HG03064 (cell line): ENCODE data around the gene U2SURP.
"Not testable (repeated sequence)": the region's sequence is repeated elsewhere in the genome, so short reads cannot be mapped to it uniquely, and the experiment has no call there.

Experiments
- ATAC-seq: cut with Tn5 transposase; IDR thresholded peaks from one replicate; pipeline ENCODE4 v1.9.1; 2021; ENCODE audit warnings: low read depth; ENCODE audit not compliant: unreplicated experiment

U2SURP gene

DNA sequence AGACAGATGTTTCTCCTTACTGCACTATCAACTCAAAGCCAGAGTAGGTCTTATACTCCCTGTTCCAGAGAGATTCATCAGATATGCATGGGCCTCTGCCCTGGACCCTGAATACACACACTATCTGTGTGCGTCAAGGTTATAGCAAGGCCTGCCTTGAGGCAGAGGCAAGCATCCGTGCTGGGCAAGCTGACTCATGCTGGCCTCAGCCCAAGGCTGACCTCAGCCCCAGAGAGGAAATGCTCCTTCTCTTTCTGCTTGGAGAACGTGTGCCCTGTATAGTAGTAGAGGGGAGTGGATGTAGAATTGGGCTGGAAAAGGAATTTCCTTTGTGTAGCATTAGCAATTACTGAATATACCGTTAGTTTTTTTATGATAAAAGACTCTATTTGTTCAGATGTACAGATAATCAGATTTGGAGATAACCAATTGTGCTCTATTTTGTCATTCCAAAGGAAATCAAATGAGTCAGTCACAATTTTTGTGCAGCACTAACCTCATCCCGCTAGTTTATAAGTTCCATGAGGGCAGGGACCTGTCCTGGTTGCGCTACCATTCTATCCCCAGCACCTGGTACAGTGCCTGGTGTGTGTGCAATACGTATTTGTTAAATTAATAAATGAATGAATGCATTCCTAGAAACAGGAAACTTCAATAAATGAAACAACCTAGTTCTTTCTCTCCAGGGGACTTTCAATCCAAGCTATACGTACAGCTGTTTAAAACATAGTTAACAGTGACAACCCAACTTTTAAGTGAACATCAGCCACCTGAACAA, 24.6 kb upstream of the U2SURP start:
- ATAC-seq = no peak

DNA sequence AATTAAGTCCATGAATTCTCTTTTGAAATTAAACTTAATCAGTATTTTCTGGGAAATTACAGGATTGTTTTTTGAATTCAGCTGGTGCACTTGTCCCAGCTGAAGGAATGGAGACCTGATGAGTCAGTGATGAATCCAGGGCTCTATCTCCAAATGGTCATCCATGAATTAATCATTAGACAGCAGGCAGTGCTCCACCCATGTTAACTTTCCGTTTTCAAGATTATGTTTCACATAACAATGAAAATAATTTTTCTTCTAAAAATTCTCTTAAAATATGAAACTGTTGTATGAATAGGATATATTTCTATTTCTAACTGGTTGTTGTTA, 24.0 kb upstream of the U2SURP start:
- no peak for ATAC-seq

DNA sequence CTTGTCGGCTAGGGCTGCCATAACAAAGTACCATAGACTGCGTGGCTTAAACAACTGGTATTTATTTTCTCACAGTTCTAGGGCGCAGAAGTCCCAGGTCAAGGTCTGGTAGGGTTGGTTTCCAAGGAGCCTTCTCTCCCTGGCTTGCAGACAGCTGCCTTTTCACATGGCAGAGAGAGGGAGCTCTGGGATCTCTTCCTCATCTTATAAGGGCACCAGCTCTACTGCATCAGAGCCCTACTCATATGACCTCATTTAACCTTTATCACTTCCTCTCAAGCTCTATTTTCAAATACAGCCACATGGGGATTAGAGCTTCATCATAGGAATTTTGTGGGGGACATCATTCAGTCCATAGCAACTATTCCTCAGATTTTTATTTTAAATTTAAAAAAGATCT, 20.3 kb upstream of the U2SURP start:
- ATAC-seq = no peak

DNA sequence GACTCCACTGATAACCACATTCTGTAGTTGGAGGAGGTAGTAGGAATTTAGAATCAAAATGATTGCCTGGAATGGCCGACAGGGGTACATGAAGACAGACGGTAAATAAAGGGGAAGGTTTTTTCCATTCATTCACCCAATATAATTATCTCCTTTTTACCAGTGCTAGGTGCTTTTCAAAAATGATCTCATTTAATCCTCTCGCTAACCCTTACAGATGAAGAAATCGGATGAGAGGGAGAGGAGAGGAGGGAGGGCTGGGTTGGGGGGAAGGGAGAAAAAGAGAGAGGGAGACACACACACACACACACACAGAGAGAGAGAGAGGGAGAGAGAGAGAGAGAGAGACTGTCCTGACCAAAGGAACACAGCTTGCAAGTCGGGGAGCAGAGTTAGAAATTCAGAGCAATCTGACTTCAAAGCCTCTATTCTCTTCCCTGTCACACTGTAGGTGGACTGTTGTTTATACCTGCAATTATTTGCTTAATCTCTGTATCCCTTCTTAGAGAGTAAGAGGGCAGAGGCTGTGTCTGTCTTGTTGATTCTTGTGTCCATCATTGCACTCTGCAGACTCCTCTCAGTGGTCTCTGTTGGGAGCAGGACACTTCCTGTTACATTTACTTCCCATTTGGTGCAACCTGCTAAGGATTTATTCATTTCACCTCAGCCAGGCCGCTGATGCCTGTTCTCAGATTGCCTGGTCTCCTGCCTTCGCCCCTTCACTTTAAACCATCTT, 19.2 kb upstream of the U2SURP start:
- ATAC-seq = no peak

- ATAC-seq = no peak
These were observed 18.1 kb upstream of the U2SURP start for GRCh38 chr3:142983318-142983717.

- ATAC-seq = no peak
These were observed 17.1 kb upstream of the U2SURP start for GRCh38 chr3:142984255-142984654.

GRCh38 chr3:142987080-142987700, 14.2 kb upstream of the U2SURP start:
- ATAC-seq = no peak

DNA sequence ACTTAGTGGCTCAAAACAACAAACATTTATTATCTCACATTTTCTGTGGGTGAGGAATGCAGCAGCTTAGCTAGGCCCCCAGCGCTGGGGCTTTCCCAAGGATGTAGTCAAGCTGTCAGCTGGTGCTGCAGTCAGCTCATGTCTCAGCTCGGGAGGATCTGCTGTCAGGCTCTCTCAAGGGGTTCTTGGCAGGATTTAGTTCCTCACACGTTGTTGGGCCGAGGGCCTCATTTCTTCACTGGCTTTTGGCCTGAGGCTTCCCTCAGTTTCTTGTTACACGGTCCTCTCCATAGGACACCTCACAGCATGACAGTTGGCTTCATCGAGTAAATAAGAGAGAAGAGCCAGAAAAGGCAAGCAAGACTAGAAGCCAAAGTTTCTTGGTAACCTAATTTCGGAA, 13.7 kb upstream of the U2SURP start:
- ATAC-seq = peak; percentile 79

DNA sequence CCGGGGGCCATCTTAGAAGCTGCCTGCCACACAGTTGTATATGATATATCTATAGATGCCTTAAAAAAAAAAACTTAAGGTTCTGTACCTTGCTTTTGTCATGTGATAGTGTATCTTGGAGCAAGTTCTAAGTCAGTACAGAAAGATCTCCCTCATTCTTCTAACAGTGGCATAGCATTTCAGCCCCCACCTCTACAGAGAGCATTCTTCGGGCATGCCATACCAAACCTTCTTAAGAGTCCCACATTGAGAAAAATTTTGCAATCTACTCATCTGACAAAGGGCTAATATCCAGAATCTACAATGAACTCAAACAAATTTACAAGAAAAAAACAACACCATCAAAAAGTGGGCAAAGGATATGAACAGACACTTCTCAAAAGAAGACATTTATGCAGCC, 13.1 kb upstream of the U2SURP start:
- ATAC-seq = not testable (repeated sequence)

DNA sequence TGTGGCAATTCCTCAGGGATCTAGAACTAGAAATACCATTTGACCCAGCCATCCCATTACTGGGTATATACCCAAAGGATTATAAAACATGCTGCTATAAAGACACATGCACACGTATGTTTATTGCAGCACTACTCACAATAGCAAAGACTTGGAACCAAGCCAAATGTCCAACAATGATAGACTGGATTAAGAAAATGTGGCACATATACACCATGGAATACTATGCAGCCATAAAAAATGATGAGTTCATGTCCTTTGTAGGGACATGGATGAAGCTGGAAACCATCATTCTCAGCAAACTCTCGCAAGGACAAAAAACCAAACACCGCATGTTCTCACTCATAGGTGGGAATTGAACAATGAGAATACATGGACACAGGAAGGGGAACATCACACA, 12.5 kb upstream of the U2SURP start:
- ATAC-seq = not testable (repeated sequence)

DNA sequence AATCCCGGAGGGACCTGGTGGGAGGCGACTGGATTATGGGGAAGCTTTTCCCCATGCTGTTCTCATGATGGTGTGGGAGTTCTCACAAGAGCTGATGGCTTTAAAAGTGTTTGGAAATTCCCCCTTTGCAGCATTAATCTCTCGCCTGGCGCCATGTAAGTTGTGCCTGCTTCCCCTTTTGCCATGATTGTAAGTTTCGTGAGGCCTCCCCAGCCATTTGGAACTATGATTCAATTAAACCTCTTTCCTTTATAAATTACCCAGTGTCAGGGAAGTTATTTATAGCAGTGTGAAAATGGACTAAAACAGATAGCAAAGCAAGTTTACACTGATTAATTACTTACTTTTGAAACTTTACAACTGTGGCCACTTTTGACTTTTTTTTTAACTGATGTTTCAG, 10.6 kb upstream of the U2SURP start:
- no peak for ATAC-seq

GRCh38 chr3:142992323-142992722, 9.0 kb upstream of the U2SURP start:
- no peak for ATAC-seq

DNA sequence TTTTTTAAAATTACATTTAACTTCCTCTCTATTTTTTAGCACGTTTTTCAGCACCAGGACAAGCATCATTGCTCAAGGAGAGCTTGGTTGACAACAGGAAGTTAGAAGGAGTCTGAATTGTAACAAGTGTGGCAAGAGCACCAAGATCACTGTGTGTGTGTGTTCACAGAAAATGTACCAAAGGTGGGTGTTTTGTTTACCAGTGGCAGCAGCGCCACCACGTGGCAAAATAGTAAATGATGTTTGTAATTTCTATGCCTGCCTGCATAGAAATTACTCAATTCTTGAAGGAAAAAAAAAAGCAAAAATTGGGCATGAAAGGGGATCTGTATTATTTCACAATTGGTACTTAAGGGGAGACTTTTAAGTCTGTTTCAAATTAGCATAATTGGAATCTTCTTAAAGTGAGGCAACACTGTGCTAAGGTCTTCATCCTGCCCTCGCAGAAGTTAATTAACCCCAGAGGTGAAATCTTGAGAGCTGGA, 7.4 kb upstream of the U2SURP start:
- ATAC-seq = no peak

GRCh38 chr3:142997330-142997729, 4.0 kb upstream of the U2SURP start:
- ATAC-seq = no peak

DNA sequence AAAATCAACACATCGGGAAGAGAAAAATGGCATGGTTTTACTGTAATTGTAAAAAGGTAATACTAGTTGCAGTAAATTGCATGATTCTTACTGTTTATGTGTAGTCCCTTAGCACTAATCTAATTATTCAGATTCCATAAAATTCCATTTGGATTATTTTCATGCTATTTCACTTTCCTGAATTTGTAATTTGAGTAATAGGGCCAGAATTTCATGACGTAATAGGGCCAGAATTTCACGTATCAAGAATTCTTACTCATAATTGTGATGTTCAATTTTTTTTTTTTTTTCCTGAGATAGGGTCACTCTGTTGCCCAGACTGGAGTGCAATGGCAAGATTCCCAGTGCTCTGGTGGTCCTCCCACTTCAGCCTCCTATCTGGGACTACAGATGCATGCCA, 2.9 kb upstream of the U2SURP start:
- ATAC-seq = no peak

GRCh38 chr3:142999881-143000280, 1.5 kb upstream of the U2SURP start:
- ATAC-seq = no peak

- no peak for ATAC-seq
These were observed 842 bp upstream of the U2SURP start for GRCh38 chr3:143000528-143000927.

DNA sequence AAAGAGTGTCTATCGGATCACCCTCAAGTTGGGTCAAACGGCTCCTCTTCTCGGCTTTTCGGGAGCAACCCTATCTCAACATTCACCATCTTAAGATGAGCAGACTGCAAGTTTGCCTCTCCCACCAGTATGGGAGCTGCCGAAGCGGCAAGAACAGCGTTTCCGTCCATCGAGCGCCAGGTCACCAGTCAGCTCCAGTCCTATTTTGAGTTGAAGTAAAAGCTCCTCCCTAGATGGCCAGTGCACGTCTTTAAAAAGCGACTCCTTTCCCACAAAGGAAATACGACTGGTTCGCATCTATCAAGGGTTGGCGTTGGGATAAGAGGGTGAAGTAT, 369 bp upstream of the U2SURP start:
- ATAC-seq = peak; percentile 64

- ATAC-seq = peak; percentile 30
These were observed 828 bp downstream of the U2SURP start for GRCh38 chr3:143002083-143002712.

DNA sequence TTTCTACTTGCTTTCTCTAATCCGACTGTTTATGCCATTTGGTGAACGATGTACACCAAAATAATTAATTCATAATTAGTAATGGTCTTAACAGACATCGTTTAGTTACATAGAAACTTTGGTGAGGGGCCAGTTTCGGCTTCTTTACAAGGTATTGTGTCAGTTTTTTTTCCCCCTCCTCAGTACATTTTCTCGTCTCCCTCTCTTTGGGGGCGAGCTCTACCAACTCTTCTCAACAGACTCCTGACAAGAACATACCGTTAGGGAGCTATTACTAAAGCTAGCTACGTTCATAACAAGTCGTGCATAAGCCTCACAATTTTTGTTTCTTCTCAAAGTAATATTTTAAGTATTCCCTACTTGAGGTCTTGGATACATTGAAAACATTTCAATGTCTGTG, 1.4 kb downstream of the U2SURP start:
- no peak for ATAC-seq

DNA sequence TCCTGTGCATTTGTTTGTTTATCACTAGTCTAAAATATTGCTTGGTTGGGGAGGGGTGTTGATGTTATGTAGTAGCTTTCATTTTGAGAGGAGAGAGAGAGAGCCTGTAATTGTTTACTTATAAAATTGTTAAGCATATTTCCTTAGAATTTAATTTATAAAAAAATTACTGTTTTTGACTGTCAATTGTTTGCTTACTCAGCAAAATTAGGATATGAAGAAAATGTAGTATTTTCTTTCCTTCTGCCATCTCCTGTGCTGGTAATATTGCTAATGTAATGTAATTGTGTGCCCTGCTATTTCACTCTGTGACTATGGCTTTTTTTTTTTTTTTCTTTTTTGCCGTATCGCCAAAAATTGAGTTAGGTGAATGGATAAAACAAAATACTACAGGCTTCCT, 3.5 kb downstream of the U2SURP start:
- ATAC-seq = no peak
